Measurements from ENCODE around the gene TUBG1.
A peak's percentile ranks its signal among the peaks of the same experiment; 100 is the strongest.

Gene TUBG1

GRCh38 chr17:42571435-42572225 lies 37.9 kb upstream of the TUBG1 start:
- Histone ChIP-seq H3K4me1 (ENCODE audit: insufficient read depth, low read length) (0 out of 2 replicates have a peak, but pooled peaks cover 1% of the 10 kb centered on the region), H3K36me3 (ENCODE audit: insufficient read depth, low read length) (peaks cover 25% of the 10 kb centered on the region), H3K9ac (ENCODE audit: low read depth, low read length) (no peak overlapping the region), H3K9me3 (ENCODE audit: control insufficient read depth, insufficient read depth, low read length) (no peaks in the 10 kb centered on the region)

DNA sequence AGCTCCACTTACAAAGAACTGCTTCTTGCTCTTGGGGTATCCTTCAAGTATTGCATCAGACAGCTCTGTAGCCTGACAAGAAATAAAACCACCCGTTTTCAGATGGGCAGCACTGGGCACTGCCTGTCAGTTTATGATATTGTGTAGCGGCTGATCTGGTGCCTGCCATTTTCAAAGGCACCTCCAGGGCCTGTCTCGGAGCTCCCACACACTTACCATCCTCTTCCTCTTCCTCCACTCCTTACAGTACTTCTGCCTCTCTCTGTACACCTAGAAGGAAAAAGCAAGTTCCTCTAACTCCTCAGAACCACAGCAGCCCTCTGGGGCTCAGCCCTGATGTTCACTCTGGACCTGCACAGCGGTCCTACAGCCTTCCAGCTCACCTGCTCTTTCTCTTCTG lies 36.4 kb upstream of the TUBG1 start:
- Histone ChIP-seq H3K9ac (ENCODE audit: low read depth, low read length) (no peak overlapping the region), H3K4me1 (ENCODE audit: insufficient read depth, low read length) (peaks cover 3% of the 10 kb centered on the region; the same call in 1 of the 2 replicates), H3K9me3 (ENCODE audit: control insufficient read depth, insufficient read depth, low read length) (no peaks in the 10 kb centered on the region), H3K36me3 (ENCODE audit: insufficient read depth, low read length) (peaks cover 25% of the 10 kb centered on the region)

GRCh38 chr17:42574463-42574862 lies 35.0 kb upstream of the TUBG1 start:
- peaks cover 25% of the 10 kb centered on the region for H3K36me3 ChIP-seq (ENCODE audit: insufficient read depth, low read length)

DNA sequence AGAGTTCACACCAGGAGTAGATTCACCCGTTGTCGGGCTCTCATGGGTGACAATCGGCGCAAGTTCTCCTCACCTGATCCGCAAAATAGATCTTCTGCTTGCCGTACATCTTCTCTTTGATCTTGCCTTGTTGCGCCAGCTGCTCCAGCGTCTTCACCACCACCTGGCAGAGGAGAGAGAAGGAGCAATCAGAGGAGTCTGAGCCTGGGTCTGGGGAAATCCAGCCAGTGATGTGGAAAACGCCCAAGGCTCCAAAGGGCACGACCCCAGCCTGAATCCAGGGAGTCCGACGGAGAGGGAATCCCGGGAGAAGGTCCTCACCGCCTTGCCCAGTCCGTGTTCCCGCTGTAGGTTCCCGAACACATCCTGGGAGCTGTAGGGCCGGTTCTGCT lies 32.3 kb upstream of the TUBG1 start:
- Histone ChIP-seq H3K4me1 (ENCODE audit: insufficient read depth, low read length) (peaks cover 3% of the 10 kb centered on the region; the same call in 1 of the 2 replicates), H3K9ac (ENCODE audit: low read depth, low read length) (peak overlapping the region; percentile 96), H3K36me3 (ENCODE audit: insufficient read depth, low read length) (peaks cover 23% of the 10 kb centered on the region), H3K9me3 (ENCODE audit: control insufficient read depth, insufficient read depth, low read length) (no peaks in the 10 kb centered on the region)

More at GRCh38 chr17:42574463-42574862, 35.0 kb upstream of the TUBG1 start:
- Histone ChIP-seq H3K9me3 (ENCODE audit: control insufficient read depth, insufficient read depth, low read length) (no peaks in the 10 kb centered on the region), H3K9ac (ENCODE audit: low read depth, low read length) (no peak overlapping the region), H3K4me1 (ENCODE audit: insufficient read depth, low read length) (peaks cover 3% of the 10 kb centered on the region; the same call in 1 of the 2 replicates)

- Histone ChIP-seq H3K9me3 (ENCODE audit: control insufficient read depth, insufficient read depth, low read length) (no peaks in the 10 kb centered on the region), H3K9ac (ENCODE audit: low read depth, low read length) (peak within 1 kb of the TSS; percentile 96), H3K36me3 (ENCODE audit: insufficient read depth, low read length) (peaks cover 24% of the 10 kb centered on the region), H3K4me1 (ENCODE audit: insufficient read depth, low read length) (peaks cover 3% of the 10 kb centered on the region; the same call in 1 of the 2 replicates)
Observed at GRCh38 chr17:42577532-42578281, 31.8 kb upstream of the TUBG1 start, which contains the start of gene PSMC3IP. PSMC3IP (minus strand) TSS chr17:42577729; CDS start chr17:42577686, 43 bp downstream.

DNA sequence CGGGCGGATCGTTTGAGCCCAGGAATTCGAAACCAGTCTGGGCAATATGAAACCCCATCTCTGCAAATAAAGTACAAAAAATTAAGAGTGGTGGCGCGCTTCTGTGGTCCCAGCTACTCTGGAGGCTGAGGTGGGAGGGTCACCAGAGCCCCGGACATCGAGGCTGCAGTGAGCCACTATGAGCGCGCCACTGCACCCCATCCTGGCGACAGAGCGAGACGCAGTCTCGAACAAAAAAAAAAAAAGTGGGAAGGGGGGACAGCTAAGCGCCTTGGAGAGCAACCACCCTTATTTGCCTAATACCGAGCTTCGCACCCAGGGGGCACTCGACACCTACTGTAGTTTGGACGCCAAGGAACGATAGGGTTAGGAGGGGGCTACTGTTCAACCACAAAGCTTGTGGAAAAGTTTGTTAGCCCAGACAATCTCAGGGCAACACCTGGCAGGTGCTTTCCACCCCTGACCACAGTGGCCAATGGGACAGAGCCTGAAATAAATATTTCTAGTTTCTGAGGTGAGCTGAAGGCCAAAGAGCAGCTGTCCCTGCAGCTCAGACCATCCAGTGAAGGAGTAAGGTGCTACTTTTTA lies 31.1 kb upstream of the TUBG1 start:
- peaks cover 3% of the 10 kb centered on the region; the same call in 1 of the 2 replicates for H3K4me1 ChIP-seq (ENCODE audit: insufficient read depth, low read length)
- peaks cover 23% of the 10 kb centered on the region for H3K36me3 ChIP-seq (ENCODE audit: insufficient read depth, low read length)

DNA sequence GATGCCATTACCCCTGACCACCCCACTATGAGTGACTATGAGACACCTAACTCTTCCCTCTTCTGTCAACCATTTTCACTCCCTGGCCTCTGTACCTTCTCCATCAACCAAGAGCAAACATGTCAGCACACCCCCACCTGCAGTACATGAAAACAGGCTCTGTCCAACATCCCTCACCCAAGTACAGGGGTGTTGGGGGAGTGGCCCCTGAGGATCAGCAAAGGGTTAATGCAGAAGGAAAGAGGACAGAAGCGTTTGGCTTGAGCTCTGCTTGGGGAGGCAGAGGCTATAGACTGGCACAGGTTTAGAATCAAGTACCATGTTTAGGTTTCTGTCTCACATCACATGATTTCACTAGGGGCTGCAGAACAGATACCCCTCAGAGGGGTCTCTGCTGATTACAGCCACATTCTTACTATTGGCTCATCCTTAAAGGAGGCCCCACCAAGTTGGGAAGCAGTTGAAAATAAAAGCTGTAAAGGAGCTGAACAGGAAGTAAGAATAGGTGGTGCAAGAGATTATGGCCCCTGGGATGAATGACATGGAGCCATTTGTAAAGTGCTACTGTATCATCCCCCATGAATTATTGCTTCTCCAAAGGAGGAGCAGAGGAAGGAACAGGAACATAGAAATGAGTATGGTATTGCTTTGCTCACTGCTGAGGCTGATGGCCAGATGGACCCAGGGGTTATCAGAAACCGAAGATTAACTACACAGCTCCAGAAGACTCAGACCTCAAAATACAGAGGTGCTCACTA lies 29.5 kb upstream of the TUBG1 start:
- peaks cover 19% of the 10 kb centered on the region for H3K36me3 ChIP-seq (ENCODE audit: insufficient read depth, low read length)
- peaks cover 3% of the 10 kb centered on the region; the same call in 1 of the 2 replicates for H3K4me1 ChIP-seq (ENCODE audit: insufficient read depth, low read length)
- no peak overlapping the region for H3K9ac ChIP-seq (ENCODE audit: low read depth, low read length)
- H3K9me3 ChIP-seq (ENCODE audit: control insufficient read depth, insufficient read depth, low read length) = no peaks in the 10 kb centered on the region

More for the DNA sequence above, 31.1 kb upstream of the TUBG1 start:
- H3K9me3 ChIP-seq (ENCODE audit: control insufficient read depth, insufficient read depth, low read length) = no peaks in the 10 kb centered on the region
- peak overlapping the region; percentile 96 for H3K9ac ChIP-seq (ENCODE audit: low read depth, low read length)

- H3K4me1 ChIP-seq (ENCODE audit: insufficient read depth, low read length) = no peaks in the 10 kb centered on the region; the same call in 1 of the 2 replicates
- no peaks in the 10 kb centered on the region for H3K9me3 ChIP-seq (ENCODE audit: control insufficient read depth, insufficient read depth, low read length)
- peaks cover 16% of the 10 kb centered on the region for H3K36me3 ChIP-seq (ENCODE audit: insufficient read depth, low read length)
- no peak overlapping the region for H3K9ac ChIP-seq (ENCODE audit: low read depth, low read length)
Observed at GRCh38 chr17:42581744-42582270, 27.7 kb upstream of the TUBG1 start.

- Histone ChIP-seq H3K36me3 (ENCODE audit: insufficient read depth, low read length) (peaks cover 16% of the 10 kb centered on the region), H3K9me3 (ENCODE audit: control insufficient read depth, insufficient read depth, low read length) (no peaks in the 10 kb centered on the region), H3K4me1 (ENCODE audit: insufficient read depth, low read length) (no peaks in the 10 kb centered on the region), H3K9ac (ENCODE audit: low read depth, low read length) (no peak overlapping the region)
Observed at GRCh38 chr17:42584880-42585279, 24.6 kb upstream of the TUBG1 start.

GRCh38 chr17:42585353-42585752 lies 24.1 kb upstream of the TUBG1 start:
- H3K9ac ChIP-seq (ENCODE audit: low read depth, low read length) = no peak overlapping the region
- peaks cover 14% of the 10 kb centered on the region for H3K36me3 ChIP-seq (ENCODE audit: insufficient read depth, low read length)
- H3K9me3 ChIP-seq (ENCODE audit: control insufficient read depth, insufficient read depth, low read length) = no peaks in the 10 kb centered on the region
- H3K4me1 ChIP-seq (ENCODE audit: insufficient read depth, low read length) = no peaks in the 10 kb centered on the region

DNA sequence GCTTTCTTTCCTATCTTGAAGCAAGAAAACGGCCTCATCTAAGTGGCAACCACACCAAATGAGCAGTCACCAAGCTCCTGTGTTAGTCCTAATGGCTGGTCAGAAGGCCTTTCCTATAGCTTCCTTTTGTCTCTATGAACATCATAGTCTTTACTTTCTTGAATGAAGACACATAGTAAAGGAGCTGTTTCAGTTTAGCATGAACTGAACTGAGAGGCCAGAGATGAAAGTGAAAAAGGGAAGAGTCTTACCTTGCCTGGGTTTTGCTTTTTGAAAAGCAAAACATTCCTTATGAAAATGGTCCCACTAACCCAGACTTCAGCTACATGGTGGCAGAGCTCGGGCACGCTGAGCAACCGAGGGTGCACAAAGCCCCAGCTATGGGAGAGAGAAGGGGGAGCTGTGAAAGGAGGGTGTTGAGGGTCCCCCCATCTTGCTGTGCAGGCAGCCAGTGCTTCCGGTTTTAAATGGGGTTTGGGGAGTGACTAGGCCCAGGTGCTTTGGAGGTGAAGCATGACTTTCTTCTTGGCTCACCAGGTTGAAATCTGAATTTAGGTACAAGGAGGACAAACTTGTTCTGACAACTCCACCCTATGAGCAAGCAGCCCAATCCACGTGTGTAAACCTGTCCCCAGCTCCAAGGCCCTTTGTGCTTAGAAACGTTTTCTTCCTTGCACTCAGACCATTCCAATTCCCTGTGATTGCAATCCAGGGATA lies 22.8 kb upstream of the TUBG1 start:
- Histone ChIP-seq H3K36me3 (ENCODE audit: insufficient read depth, low read length) (peaks cover 13% of the 10 kb centered on the region), H3K4me1 (ENCODE audit: insufficient read depth, low read length) (no peaks in the 10 kb centered on the region), H3K9ac (ENCODE audit: low read depth, low read length) (no peak overlapping the region)

DNA sequence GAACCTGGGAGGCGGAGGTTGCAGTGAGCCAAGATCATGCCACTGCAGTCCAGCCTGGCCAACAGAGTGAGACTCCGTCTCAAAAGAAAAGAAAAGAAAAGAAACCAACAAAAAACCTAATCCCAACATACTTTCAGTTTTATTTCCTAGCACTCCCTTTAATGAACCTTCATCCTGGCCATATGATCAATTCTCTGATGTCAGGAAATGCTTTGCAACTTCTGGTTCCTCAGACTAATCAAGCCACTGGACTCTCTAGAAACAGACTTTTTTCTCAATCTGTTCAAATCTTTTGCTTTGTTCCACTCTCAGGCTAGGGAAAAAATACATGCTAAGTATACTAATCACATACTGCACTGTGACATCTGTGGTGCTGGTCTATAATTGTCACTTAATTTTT lies 18.6 kb upstream of the TUBG1 start:
- Histone ChIP-seq H3K4me1 (ENCODE audit: insufficient read depth, low read length) (no peaks in the 10 kb centered on the region), H3K9ac (ENCODE audit: low read depth, low read length) (no peak overlapping the region), H3K36me3 (ENCODE audit: insufficient read depth, low read length) (no peaks in the 10 kb centered on the region), H3K9me3 (ENCODE audit: control insufficient read depth, insufficient read depth, low read length) (no peaks in the 10 kb centered on the region)

More for the DNA sequence above, 22.8 kb upstream of the TUBG1 start:
- H3K9me3 ChIP-seq (ENCODE audit: control insufficient read depth, insufficient read depth, low read length) = no peaks in the 10 kb centered on the region

GRCh38 chr17:42591411-42591810 lies 18.1 kb upstream of the TUBG1 start:
- no peaks in the 10 kb centered on the region for H3K4me1 ChIP-seq (ENCODE audit: insufficient read depth, low read length)
- no peaks in the 10 kb centered on the region for H3K9me3 ChIP-seq (ENCODE audit: control insufficient read depth, insufficient read depth, low read length)
- no peak overlapping the region for H3K9ac ChIP-seq (ENCODE audit: low read depth, low read length)
- no peaks in the 10 kb centered on the region for H3K36me3 ChIP-seq (ENCODE audit: insufficient read depth, low read length)
